Spleen (tissue), 7 donors: ENCODE data around the gene XAGE5.

Source experiments
- CTCF ChIP-seq, 11 experiments: fragments of 200-600 bp in 7 of 11; fragments of 450-650 bp in 4 of 11; sonication (generic) in 4 of 11; IDR thresholded peaks in 8 of 11; conservative IDR thresholded peaks in 3 of 11; 1 replicate in 7 of 11; 2 replicates in 4 of 11; pipeline versions ENCODE4 v1.4.0 to v1.8.0; 2016 to 2021; ENCODE audit warnings: antibody characterized with exemption in 11 of 11, inconsistent platforms in 4 of 11, mild to moderate bottlenecking in 1 of 11
- POLR2A ChIP-seq, 3 donors: fragments of 450-650 bp; IDR thresholded peaks; one replicate each; pipeline ENCODE4 v1.5.1; 2017; ENCODE audit warnings: antibody characterized with exemption in 3 of 3, mild to moderate bottlenecking in 1 of 3
- donor health status: DM: no; HTN: no; CAD: no; lungs with moderate emphysema.
- donor health status: DM: no; HTN: no; CAD: no.
- donor health status: DM: no; HTN: no; CAD: no.

GRCh38 chrX:52865343-52865998 is 54.4 kb downstream of the XAGE5 start:
- TF ChIP-seq POLR2A (IDR thresholded peaks at IDR 0.05) = no peak
- no peak for TF ChIP-seq CTCF (IDR thresholded peaks at IDR 0.05 in 8 of 11, conservative IDR thresholded peaks at IDR 0.05 in 3 of 11)
